IMR-90 (cell line): ENCODE results near the gene GLG1. TPM values are rescaled to one million over a fixed set of nuclear protein-coding genes. Genes with fewer than 3 reads are reported as not detected.

Experiments used
- ATAC-seq: fragments of 200-7000 bp; cut with Tn5 transposase; 2 replicates; pipeline ENCODE4 v1.9.1; 2020; ENCODE audit warnings: low read depth, mild to moderate bottlenecking, moderate library complexity
- Bru-seq: library from RNA; stranded (reverse); fragments of 400-500 nt; gene quantifications from one replicate; lab custom pipeline; 2021; lab: Mats Ljungman, UMichigan
- BruChase-seq, 2 experiments: library from RNA; stranded (reverse); fragments of 400-500 nt; gene quantifications; one replicate each; lab custom pipeline; 2021; lab: Mats Ljungman, UMichigan
- BruUV-seq: library from RNA; stranded (reverse); fragments of 400-500 nt; replicated peaks from 2 replicates; lab custom pipeline; 2021; lab: Mats Ljungman, UMichigan
- CTCF ChIA-PET: fragments of 300-600 bp; formaldehyde crosslinking; extraction: SDS; loops from one replicate; lab custom pipeline; 2021; ENCODE audit warnings: antibody characterized with exemption; lab: Yijun Ruan, JAX
- POLR2A ChIA-PET: fragments of 300-600 bp; sonication (Branson Sonifier 250); formaldehyde crosslinking; loops from one replicate; lab custom pipeline; 2022; ENCODE audit warnings: antibody characterized with exemption; ENCODE audit not compliant: unreplicated experiment; lab: Charles Lee
- DNase-seq: peaks from one replicate; pipeline ENCODE4 v3.0.0; 2013
- H2AFZ ChIP-seq: replicated peaks from 2 replicates; pipeline ENCODE3; 2013; ENCODE audit warnings: low read length, mild to moderate bottlenecking; ENCODE audit not compliant: poor library complexity
- H2AK5ac ChIP-seq: 2 replicates; pipeline ENCODE4 v1.6.1; 2013; ENCODE audit warnings: low read depth, low read length, inconsistent platforms
- H2AK9ac ChIP-seq: replicated peaks from 2 replicates; pipeline ENCODE3; 2013; ENCODE audit warnings: mild to moderate bottlenecking, low read depth, low read length, moderate library complexity; ENCODE audit not compliant: poor library complexity
- H2BK120ac ChIP-seq: 2 replicates; pipeline ENCODE4 v1.6.1; 2013; ENCODE audit warnings: low read depth, low read length, inconsistent platforms
- H2BK15ac ChIP-seq: 3 replicates; pipeline ENCODE4 v1.6.1; 2013; ENCODE audit warnings: low read depth, low read length, inconsistent platforms
- H2BK20ac ChIP-seq: 2 replicates; pipeline ENCODE4 v1.6.1; 2013; ENCODE audit warnings: low read depth, mild to moderate bottlenecking, inconsistent platforms, low read length, moderate library complexity
- H2BK5ac ChIP-seq: 2 replicates; pipeline ENCODE4 v1.6.1; 2013; ENCODE audit warnings: mild to moderate bottlenecking, low read depth, low read length, inconsistent platforms; ENCODE audit not compliant: poor library complexity, severe bottlenecking
- H3K14ac ChIP-seq: replicated peaks from 2 replicates; pipeline ENCODE4 v1.6.1; 2013; ENCODE audit warnings: low read depth, low read length, inconsistent platforms
- H3K18ac ChIP-seq: 2 replicates; pipeline ENCODE4 v1.6.1; 2013; ENCODE audit warnings: low read depth, low read length, control low read depth
- H3K23ac ChIP-seq: 2 replicates; pipeline ENCODE4 v1.6.1; 2013; ENCODE audit warnings: low read depth, low read length, inconsistent platforms
- H3K27ac ChIP-seq: 2 replicates; pipeline ENCODE4 v1.5.1; 2013; ENCODE audit warnings: mild to moderate bottlenecking, control low read depth, low read length; ENCODE audit not compliant: insufficient read depth
- H3K27me3 ChIP-seq: 2 replicates; pipeline ENCODE4 v1.6.1; 2013; ENCODE audit warnings: low read length; ENCODE audit not compliant: control insufficient read depth, insufficient read depth
- H3K36me3 ChIP-seq: 2 replicates; pipeline ENCODE4 v1.6.1; 2013; ENCODE audit warnings: low read length, mixed read lengths; ENCODE audit not compliant: control insufficient read depth, insufficient read depth
- H3K4ac ChIP-seq: 2 replicates; pipeline ENCODE4 v1.6.1; 2013; ENCODE audit warnings: low read depth, low read length, inconsistent platforms
- H3K4me1 ChIP-seq: 2 replicates; pipeline ENCODE4 v1.6.1; 2013; ENCODE audit warnings: low read length, mixed read lengths; ENCODE audit not compliant: control insufficient read depth, insufficient read depth
- H3K4me2 ChIP-seq: 2 replicates; pipeline ENCODE4 v1.6.1; 2013; ENCODE audit warnings: low read depth, mild to moderate bottlenecking, control low read depth, low read length, moderate library complexity
- H3K4me3 ChIP-seq: 2 replicates; pipeline ENCODE4 v1.5.1; 2013; ENCODE audit warnings: low read depth, mild to moderate bottlenecking, control low read depth, low read length, moderate library complexity; ENCODE audit not compliant: insufficient read depth
- H3K56ac ChIP-seq: 2 replicates; pipeline ENCODE4 v1.6.1; 2013; ENCODE audit warnings: low read length, inconsistent platforms; ENCODE audit not compliant: insufficient read depth; ENCODE audit errors: extremely low read depth
- H3K79me1 ChIP-seq, 2 experiments: 2 replicates each; pipeline ENCODE4 v1.6.1; 2013; ENCODE audit warnings: low read length in 2 of 2, inconsistent platforms in 1 of 2, low read depth in 1 of 2
- H3K9ac ChIP-seq: 2 replicates; pipeline ENCODE4 v1.6.1; 2013; ENCODE audit warnings: low read depth, low read length, control low read depth
- H3K9me1 ChIP-seq: 2 replicates; pipeline ENCODE4 v1.6.1; 2013; ENCODE audit warnings: low read length, inconsistent platforms; ENCODE audit not compliant: insufficient read depth
- H3K9me3 ChIP-seq: 2 replicates; pipeline ENCODE4 v1.6.1; 2013; ENCODE audit warnings: low read length; ENCODE audit not compliant: control insufficient read depth, insufficient read depth
- H4K20me1 ChIP-seq: 2 replicates; pipeline ENCODE4 v1.6.1; 2013; ENCODE audit warnings: low read length, inconsistent platforms; ENCODE audit not compliant: insufficient read depth
- H4K5ac ChIP-seq: 2 replicates; pipeline ENCODE4 v1.6.1; 2013; ENCODE audit warnings: mild to moderate bottlenecking, low read depth, low read length, control low read depth
- H4K8ac ChIP-seq, 2 experiments: 2 replicates each; pipeline ENCODE4 v1.6.1; 2013; ENCODE audit warnings: low read depth in 2 of 2, low read length in 2 of 2, control low read depth in 1 of 2, inconsistent platforms in 1 of 2
- H4K91ac ChIP-seq: 2 replicates; pipeline ENCODE4 v1.6.1; 2013; ENCODE audit warnings: low read depth, low read length, inconsistent platforms; ENCODE audit not compliant: insufficient read depth
- CEBPB ChIP-seq: IDR thresholded peaks from 2 replicates; pipeline ENCODE4 v1.6.1; 2012; ENCODE audit warnings: low read depth, low read length, improper control_type of control experiment
- CHD1 ChIP-seq: IDR thresholded peaks from 2 replicates; pipeline ENCODE4 v1.6.1; 2012; ENCODE audit warnings: low read depth, low read length, improper control_type of control experiment
- CTCF ChIP-seq: conservative IDR thresholded peaks from 2 replicates; pipeline ENCODE4 v1.5.1; 2012; ENCODE audit warnings: mild to moderate bottlenecking, low read depth, low read length, improper control_type of control experiment
- MAFK ChIP-seq: IDR thresholded peaks from 2 replicates; pipeline ENCODE4 v1.6.1; 2012; ENCODE audit warnings: low read depth, low read length, improper control_type of control experiment
- MAZ ChIP-seq: IDR thresholded peaks from 2 replicates; pipeline ENCODE4 v1.6.1; 2012; ENCODE audit warnings: low read depth, mild to moderate bottlenecking, low read length, improper control_type of control experiment, moderate library complexity, borderline replicate concordance
- MXI1 ChIP-seq: IDR thresholded peaks from 2 replicates; pipeline ENCODE4 v1.6.1; 2012; ENCODE audit warnings: low read depth, mild to moderate bottlenecking, low read length, moderate library complexity, borderline replicate concordance
- POLR2A ChIP-seq: IDR thresholded peaks from 2 replicates; pipeline ENCODE4 v1.6.1; 2012; ENCODE audit warnings: mild to moderate bottlenecking, low read depth, low read length
- WGBS, 2 experiments: methylation state at CpG; one replicate each; pipeline versions ENCODE4 v1.1.5 to v1.1.7; 2013; ENCODE audit warnings: missing lambda C conversion rate in 2 of 2; ENCODE audit not compliant: insufficient read length in 1 of 2; ENCODE audit errors: extremely low coverage in 2 of 2; 5-methylcytosine and 5-hydroxymethylcytosine counted together
- dilution Hi-C: fragments of 300-500 bp; cut with HindIII; formaldehyde crosslinking; loops from one replicate; pipeline ENCODE4 v1.14.3; 2018; ENCODE audit warnings: low sequenced_read_pairs; ENCODE audit not compliant: unreplicated experiment
- in situ Hi-C: fragments of 300-500 bp; cut with MboI; formaldehyde crosslinking; loops from 3 replicates; pipeline ENCODE4 v1.14.3; 2019; ENCODE audit warnings: low sequenced_read_pairs, inconsistent platforms, mixed read lengths
- intact Hi-C: fragments of 100-400 bp; cut with micrococcal nuclease; formaldehyde crosslinking; loops from 2 replicates; pipeline ENCODE4 v1.10.0; 2022
- long read RNA-seq: library from polyadenylated mRNA; unstranded; transcript quantifications from one replicate; pipeline ENCODE4 v2.0.0, GENCODE V29; 2021; ENCODE audit not compliant: unreplicated experiment
- polyA plus RNA-seq, 3 experiments: library from polyadenylated mRNA; depleted of rRNA; stranded (reverse); fragments of >200 nt; gene quantifications; 2 replicates each; pipeline ENCODE4 v1.2.3, GENCODE V29; 2012; ENCODE audit warnings: low replicate concordance in 1 of 3
- total RNA-seq: library from RNA; depleted of rRNA; stranded (reverse); fragments of >200 nt; gene quantifications from 2 replicates; pipeline ENCODE4 v1.2.3, GENCODE V29; 2012; rRNA removed

The GLG1 gene
- total RNA-seq (90.0 and 91.0 TPM in 2 replicates), polyA plus RNA-seq (2012; rRNA removed) (93.1 and 107 TPM in 2 replicates), Bru-seq, nascent RNA (percentile 89 among the genes with signal in this experiment), BruChase-seq, experiment 1, labeled RNA remaining after a 6-hour chase (percentile 95 among the genes with signal in this experiment), BruChase-seq, experiment 2, labeled RNA remaining after a 2-hour chase (percentile 89 among the genes with signal in this experiment)
- polyA plus RNA-seq (2012; cell fraction: cytosol; rRNA removed), result 51.2 and 73.5 TPM in 2 replicates
- 46.2 and 115 TPM in 2 replicates for polyA plus RNA-seq (2012; cell fraction: nucleus; rRNA removed; ENCODE audit: low replicate concordance)
- long read RNA-seq, full-length matches to known transcripts, result 356 of 468 reads
- long read RNA-seq, partial matches to known transcripts, result 59 of 468 reads
- long read RNA-seq, other reads (novel, unspliced or antisense), result 53 of 468 reads

GRCh38 chr16:74606521-74607309 lies at the start of gene GLG1:
GLG1 (minus strand) TSS chr16:74607114; CDS start chr16:74607094, 20 bp downstream.
- H3K4me3 ChIP-seq, result peak within 1 kb of the TSS; percentile 83
- intact Hi-C loops (loop anchor here (5.0 kb wide), 1 partner anchor 124 kb away; no protein-coding TSS in a partner anchor), in situ Hi-C loops (no loop called here), dilution Hi-C loops (no loop called here)
- POLR2A ChIA-PET, result interaction anchor here (0.6 kb wide), 1 partner anchor 96 kb away, joined by 5 read pairs; no protein-coding TSS in a partner anchor
- TF ChIP-seq CEBPB, result no peak
- no peak for TF ChIP-seq CTCF
- TF ChIP-seq POLR2A, result peak; percentile 97
- TF ChIP-seq MAZ, result peak; percentile 73; the same call in 1 of the 2 replicates
- no peak for TF ChIP-seq CHD1
- TF ChIP-seq MXI1, result peak; percentile 64; the same call in 1 of the 2 replicates
- TF ChIP-seq MAFK, result no peak
- H3K9me3 ChIP-seq, result no peaks in the 10 kb centered on the region
- peak; percentile 89 for DNase-seq
- peaks cover under 1 to 32% of the 10 kb centered on the region in 2 experiments; a peak in 3 of 4 replicates for H3K79me1 ChIP-seq
- no peaks in the 10 kb centered on the region for H3K27me3 ChIP-seq
- peak within 1 kb of the TSS; percentile 79 for H4K5ac ChIP-seq
- H4K91ac ChIP-seq, result peak within 1 kb of the TSS; percentile 86
- H4K8ac ChIP-seq, result peak within 1 kb of the TSS; percentile 82 to 95
- H2BK5ac ChIP-seq, result peak within 1 kb of the TSS; percentile 89
- H4K20me1 ChIP-seq, result peaks cover 36% of the 10 kb centered on the region; the same call in 1 of the 2 replicates
- H3K56ac ChIP-seq, result peak within 1 kb of the TSS; percentile 72
- H3K23ac ChIP-seq, result peak within 1 kb of the TSS; percentile 96
- TSS peak; percentile 72 for BruUV-seq
- peak within 1 kb of the TSS; percentile 69; the same call in 2 of the 3 replicates for H2BK15ac ChIP-seq
- H2BK120ac ChIP-seq, result peak within 1 kb of the TSS; percentile 84
- H3K18ac ChIP-seq, result peak within 1 kb of the TSS; percentile 74
- ATAC-seq, result peak; percentile 91
- peak within 1 kb of the TSS; percentile 93 for H3K4ac ChIP-seq
- peak within 1 kb of the TSS; percentile 92 for H2AK9ac ChIP-seq
- H3K9me1 ChIP-seq, result peaks cover 11% of the 10 kb centered on the region
- no peaks in the 10 kb centered on the region for H3K36me3 ChIP-seq
- H3K9ac ChIP-seq, result peak within 1 kb of the TSS; percentile 94
- H2AFZ ChIP-seq, result peak within 1 kb of the TSS; percentile 97
- H3K4me1 ChIP-seq, result peaks cover 13% of the 10 kb centered on the region
- H3K27ac ChIP-seq, result peak within 1 kb of the TSS; percentile 96
- peak within 1 kb of the TSS; percentile 81 for H2BK20ac ChIP-seq
- peak within 1 kb of the TSS; percentile 97 for H3K4me2 ChIP-seq
- peak within 1 kb of the TSS; percentile 90 for H2AK5ac ChIP-seq
- H3K14ac ChIP-seq, result peak within 1 kb of the TSS; percentile 98
- 2% methylated on average over 31 of the region's 77 CpGs; no CpG with 5 or more reads in 1 of the 2 experiments for WGBS, 2 experiments
- CTCF ChIA-PET, result interaction anchor here (1.1 kb wide), 1 partner anchor 16 kb away, joined by 3 read pairs; no protein-coding TSS in a partner anchor
